Body of pancreas (tissue), 4 donors: Measurements from ENCODE around the gene TXNDC2. TPM values are rescaled to one million over a fixed set of nuclear protein-coding genes. Genes with fewer than 3 reads are reported as not detected.

Experiments used
- ATAC-seq: fragments of 150-250 bp; one replicate; pipeline ENCODE4 v1.9.1; 2016
- DNase-seq, 4 donors: peaks; one replicate each; pipeline ENCODE4 v3.0.0-alpha.2; 2019
- H3K27ac ChIP-seq, 4 donors: fragments of 200-600 bp; sonication (generic); 1 replicate in 3 of 4; 2 replicates in 1 of 4; pipeline versions ENCODE4 v1.5.1 to v1.6.1; 2016 to 2019; ENCODE audit warnings: mild to moderate bottlenecking in 1 of 4, mixed read lengths in 1 of 4, moderate library complexity in 1 of 4
- H3K27me3 ChIP-seq, 2 donors: fragments of 200-600 bp; sonication (generic); one replicate each; pipeline ENCODE4 v1.6.0; 2016; ENCODE audit warnings: mild to moderate bottlenecking in 1 of 2
- H3K36me3 ChIP-seq, 2 donors: fragments of 200-600 bp; sonication (generic); replicated peaks in 1 of 2; 2 replicates each; pipeline ENCODE4 v1.5.1; 2016; ENCODE audit warnings: low read depth in 2 of 2; ENCODE audit not compliant: insufficient read depth in 1 of 2
- H3K4me1 ChIP-seq: fragments of 200-600 bp; sonication (generic); one replicate; pipeline ENCODE4 v1.6.0; 2016
- H3K4me3 ChIP-seq, 2 donors: fragments of 200-600 bp; sonication (generic); 1 replicate in 1 of 2; 2 replicates in 1 of 2; pipeline ENCODE4 v1.5.1; 2016 to 2019
- H3K9me3 ChIP-seq, 3 donors: fragments of 200-600 bp; sonication (generic); 1 replicate in 2 of 3; 2 replicates in 1 of 3; pipeline ENCODE4 v1.5.1; 2016
- POLR2A ChIP-seq, 3 donors: fragments of 450-650 bp; IDR thresholded peaks; one replicate each; pipeline ENCODE4 v1.6.1; 2016; ENCODE audit warnings: antibody characterized with exemption in 3 of 3, mild to moderate bottlenecking in 2 of 3
- WGBS, 2 donors: methylation state at CpG; one replicate each; pipeline ENCODE4 v1.1.5; 2017; 5-methylcytosine and 5-hydroxymethylcytosine counted together
- intact Hi-C: fragments of 100-400 bp; cut with DNase I; formaldehyde crosslinking; loops from one replicate; pipeline ENCODE4 v1.15.1; 2023
- total RNA-seq, 2 donors: library from RNA; depleted of rRNA; stranded (reverse); fragments of >200 nt; gene quantifications; one replicate each; pipeline ENCODE4 v1.1.0, GENCODE V29; 2016
- TF ChIP-seq, protein P1 (sequence below), 7 experiments: fragments of 450-650 bp in 4 of 7; fragments of 200-600 bp in 3 of 7; sonication (generic) in 3 of 7; IDR thresholded peaks; one replicate each; pipeline ENCODE4 v1.5.1; 2016 to 2019; ENCODE audit warnings: antibody characterized with exemption in 7 of 7

TXNDC2 gene
- total RNA-seq = not detected

DNA sequence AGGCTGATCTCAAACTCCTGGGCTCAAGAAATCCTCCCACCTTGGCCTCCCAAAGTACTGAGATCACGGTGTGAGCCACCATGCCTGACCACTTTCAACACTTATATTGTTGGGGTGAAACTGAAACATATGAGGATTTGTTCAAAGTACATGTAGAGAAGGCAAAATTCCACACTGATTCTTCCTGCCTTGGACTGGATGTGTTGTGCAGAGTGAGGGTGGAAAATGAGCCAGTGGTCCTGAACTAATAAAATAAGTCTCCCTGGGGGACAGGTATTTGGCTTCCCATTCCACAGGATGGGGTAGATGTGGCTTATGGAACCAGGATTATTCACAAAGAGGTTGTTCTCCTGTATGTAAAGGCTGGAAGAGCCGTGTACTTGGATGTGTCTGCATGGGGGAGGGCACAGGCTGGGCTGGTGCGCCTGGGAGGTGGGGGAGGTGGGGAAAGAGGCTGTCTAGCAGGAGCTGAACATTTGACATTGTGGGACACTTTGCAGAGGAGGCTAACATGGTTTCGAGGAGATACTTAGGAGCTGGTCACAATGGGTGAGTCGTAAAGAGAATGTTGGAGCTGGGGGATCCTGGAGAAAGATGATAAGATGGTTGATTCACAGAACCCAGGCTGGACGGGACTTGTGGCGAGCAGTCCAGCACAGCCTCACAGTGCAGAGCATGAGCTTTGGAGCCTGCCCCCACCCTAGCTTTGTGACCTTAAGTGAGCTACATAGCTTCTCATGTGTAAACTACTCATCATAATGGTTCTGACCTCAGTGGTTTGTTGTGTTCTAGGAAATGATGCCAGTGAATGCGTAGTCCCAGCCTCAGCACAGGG lies at the start of gene TXNDC2:
TSS of gene TXNDC2 (plus strand) at position 804 of the 835 bp plus-strand sequence. CDS start 708 bp downstream, outside the sequence.
- Histone ChIP-seq H3K4me1 (no peaks in the 10 kb centered on the region), H3K27ac (no peak within 1 kb of the TSS), H3K9me3 (no peaks in the 10 kb centered on the region), H3K4me3 (no peak within 1 kb of the TSS), H3K27me3 (no peaks in the 10 kb centered on the region), H3K36me3 (no peaks in the 10 kb centered on the region)
- ATAC-seq (no peak), DNase-seq (no peak)
- intact Hi-C loops = no loop called here
- WGBS, 2 donors = 84 to 86% methylated on average over 8 of the region's 8 CpGs
- TF ChIP-seq, protein P1, sequence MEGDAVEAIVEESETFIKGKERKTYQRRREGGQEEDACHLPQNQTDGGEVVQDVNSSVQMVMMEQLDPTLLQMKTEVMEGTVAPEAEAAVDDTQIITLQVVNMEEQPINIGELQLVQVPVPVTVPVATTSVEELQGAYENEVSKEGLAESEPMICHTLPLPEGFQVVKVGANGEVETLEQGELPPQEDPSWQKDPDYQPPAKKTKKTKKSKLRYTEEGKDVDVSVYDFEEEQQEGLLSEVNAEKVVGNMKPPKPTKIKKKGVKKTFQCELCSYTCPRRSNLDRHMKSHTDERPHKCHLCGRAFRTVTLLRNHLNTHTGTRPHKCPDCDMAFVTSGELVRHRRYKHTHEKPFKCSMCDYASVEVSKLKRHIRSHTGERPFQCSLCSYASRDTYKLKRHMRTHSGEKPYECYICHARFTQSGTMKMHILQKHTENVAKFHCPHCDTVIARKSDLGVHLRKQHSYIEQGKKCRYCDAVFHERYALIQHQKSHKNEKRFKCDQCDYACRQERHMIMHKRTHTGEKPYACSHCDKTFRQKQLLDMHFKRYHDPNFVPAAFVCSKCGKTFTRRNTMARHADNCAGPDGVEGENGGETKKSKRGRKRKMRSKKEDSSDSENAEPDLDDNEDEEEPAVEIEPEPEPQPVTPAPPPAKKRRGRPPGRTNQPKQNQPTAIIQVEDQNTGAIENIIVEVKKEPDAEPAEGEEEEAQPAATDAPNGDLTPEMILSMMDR (IDR thresholded peaks at IDR 0.05) = no peak
- no peak for TF ChIP-seq POLR2A (IDR thresholded peaks at IDR 0.05)

DNA sequence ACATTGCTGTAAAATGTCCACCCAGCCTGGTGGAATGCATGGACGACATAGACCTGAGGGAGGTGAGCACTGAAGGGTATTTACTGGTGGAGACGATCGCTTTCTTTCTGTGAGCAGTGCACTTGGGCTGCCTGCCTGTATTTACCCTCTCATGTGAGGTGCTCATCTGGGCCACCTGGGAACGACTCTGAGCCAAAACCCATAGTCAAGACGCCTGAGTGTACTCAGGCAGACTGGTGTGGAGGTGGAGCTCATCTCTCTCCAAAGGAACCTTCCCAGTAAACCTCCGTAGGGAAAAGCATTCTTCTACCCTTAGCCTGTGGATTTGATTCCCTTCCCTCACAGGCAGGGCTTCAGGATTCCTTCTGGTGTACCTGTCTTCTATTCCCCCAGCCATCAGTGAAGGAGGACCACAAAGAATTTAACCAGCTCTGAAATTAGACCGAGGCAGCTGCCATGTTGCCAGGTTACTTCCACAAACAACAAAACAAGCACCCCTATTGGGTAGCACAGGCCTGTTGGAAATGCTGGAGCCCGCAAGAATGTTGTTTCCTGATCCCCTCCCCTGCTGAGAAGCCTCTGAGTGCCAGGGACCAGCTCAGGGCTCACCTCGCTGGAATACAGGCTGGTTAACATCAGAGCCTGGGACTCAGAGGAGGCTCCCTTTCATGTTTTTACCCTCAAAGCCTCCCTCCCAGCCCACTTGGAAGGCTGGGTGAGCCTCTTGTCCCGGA lies 47.5 kb upstream of the TXNDC2 start:
- peak; percentile 80 for ATAC-seq
- TF ChIP-seq, protein P1 (IDR thresholded peaks at IDR 0.05) = no peak
- TF ChIP-seq POLR2A (IDR thresholded peaks at IDR 0.05) = peak in 1 of 3 donors; percentile 19
- Histone ChIP-seq H3K36me3 (no peaks in the 10 kb centered on the region), H3K9me3 (no peaks in the 10 kb centered on the region), H3K4me3 (no peak overlapping the region), H3K27ac (no peak overlapping the region), H3K27me3 (no peaks in the 10 kb centered on the region), H3K4me1 (no peaks in the 10 kb centered on the region)
- intact Hi-C loops = no loop called here
- DNase-seq = peak in 2 of 4 donors; percentile 37 to 42
- WGBS, 2 donors = 49 to 69% methylated on average over 8 to 10 of the region's 10 CpGs

DNA sequence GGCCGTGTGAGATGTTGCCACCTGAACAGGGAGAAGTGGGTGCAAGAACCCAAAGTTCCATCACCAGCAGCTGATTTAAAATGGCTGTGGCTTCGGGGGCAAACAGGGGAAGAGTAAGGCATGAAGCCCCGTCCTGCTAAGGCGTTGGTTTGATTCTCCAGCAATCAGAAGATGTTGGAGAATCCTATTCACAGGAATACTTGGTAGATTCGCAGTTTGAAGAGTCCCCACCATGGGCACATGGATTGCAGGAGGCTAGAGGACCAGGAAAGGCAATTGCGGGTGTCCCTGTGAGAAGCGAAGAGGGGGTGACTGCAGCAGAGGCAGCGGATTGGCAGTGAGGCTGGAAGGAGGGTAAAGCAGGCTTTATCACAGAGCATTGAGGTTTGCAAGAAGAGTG lies 46.6 kb upstream of the TXNDC2 start:
- TF ChIP-seq POLR2A (IDR thresholded peaks at IDR 0.05) = no peak
- TF ChIP-seq, protein P1 (IDR thresholded peaks at IDR 0.05) = no peak
- Histone ChIP-seq H3K9me3 (no peaks in the 10 kb centered on the region), H3K36me3 (no peaks in the 10 kb centered on the region), H3K27me3 (no peaks in the 10 kb centered on the region), H3K27ac (no peak overlapping the region), H3K4me3 (no peak overlapping the region), H3K4me1 (no peaks in the 10 kb centered on the region)
- DNase-seq (no peak), ATAC-seq (no peak)
- intact Hi-C loops = no loop called here
- 87 to 88% methylated on average over 8 of the region's 8 CpGs for WGBS, 2 donors

DNA sequence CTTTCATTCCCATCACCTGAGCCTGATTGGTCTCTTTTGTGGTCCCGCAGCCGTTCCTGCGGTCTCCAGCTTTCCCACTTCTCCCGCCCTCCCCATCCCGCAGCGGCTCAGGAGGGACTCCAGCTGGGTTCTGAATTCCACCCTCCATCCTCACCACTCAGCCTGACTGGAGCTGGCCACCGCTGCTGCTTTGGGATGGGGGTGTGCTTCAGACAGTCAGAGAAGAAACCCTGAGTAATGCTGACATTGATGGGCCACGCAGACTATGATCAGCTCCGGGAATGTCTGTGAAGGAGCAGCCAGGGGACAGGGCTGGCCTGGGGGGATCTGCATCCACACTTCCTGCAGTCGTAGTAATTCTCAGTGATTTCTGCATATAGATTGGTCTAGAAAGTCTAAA lies 45.9 kb upstream of the TXNDC2 start:
- WGBS, 2 donors = 70 to 78% methylated on average over 10 of the region's 10 CpGs
- ATAC-seq = no peak
- intact Hi-C loops = no loop called here

More for the DNA sequence above, 45.9 kb upstream of the TXNDC2 start:
- Histone ChIP-seq H3K4me3 (no peak overlapping the region), H3K36me3 (no peaks in the 10 kb centered on the region), H3K4me1 (no peaks in the 10 kb centered on the region), H3K9me3 (no peaks in the 10 kb centered on the region), H3K27me3 (no peaks in the 10 kb centered on the region), H3K27ac (no peak overlapping the region)
- TF ChIP-seq, protein P1 (IDR thresholded peaks at IDR 0.05) = no peak
- no peak for TF ChIP-seq POLR2A (IDR thresholded peaks at IDR 0.05)
- DNase-seq = no peak
